Stimulated activated CD8-positive, alpha-beta memory T cell treated with anti-CD3 and anti-CD28 coated beads, Interleukin-7, amount 100 ng/mL, for 4 hours (primary cell): ENCODE measurements around the gene PIK3R2.
"Not testable (repeated sequence)": the region's sequence is repeated elsewhere in the genome, so short reads cannot be mapped to it uniquely, and the experiment has no call there.

Source experiments
- DNase-seq, 2 donors: peaks; one replicate each; pipeline ENCODE4 v3.0.0-alpha.2; 2020; ENCODE audit warnings: low read depth in 2 of 2

PIK3R2 gene

GRCh38 chr19:18152817-18153555, at the start of gene PIK3R2:
PIK3R2 (plus strand) TSS chr19:18153163; CDS start chr19:18155880, 2,717 bp downstream.
- peak; percentile 98 to 99 for DNase-seq

GRCh38 chr19:18104793-18105131, 48.2 kb upstream of the PIK3R2 start:
- DNase-seq, result no peak

GRCh38 chr19:18105259-18105658, 47.7 kb upstream of the PIK3R2 start:
- not testable (repeated sequence) for DNase-seq

GRCh38 chr19:18107235-18107634, 45.7 kb upstream of the PIK3R2 start:
- no peak for DNase-seq

GRCh38 chr19:18108897-18109296, 44.1 kb upstream of the PIK3R2 start:
- DNase-seq, result no peak

- DNase-seq, result no peak
These were observed 43.6 kb upstream of the PIK3R2 start for GRCh38 chr19:18109341-18109732.

- DNase-seq, result peak in 1 of 2 donors; percentile 50
These were observed 43.0 kb upstream of the PIK3R2 start for GRCh38 chr19:18109733-18110608.

- DNase-seq, result no peak
These were observed 42.2 kb upstream of the PIK3R2 start for GRCh38 chr19:18110609-18111232.

GRCh38 chr19:18112989-18113478, 39.9 kb upstream of the PIK3R2 start:
- peak; percentile 59 to 66 for DNase-seq

- no peak for DNase-seq
These were observed 39.1 kb upstream of the PIK3R2 start for GRCh38 chr19:18113827-18114226.

- DNase-seq, result no peak
These were observed 38.5 kb upstream of the PIK3R2 start for GRCh38 chr19:18114483-18114882.

GRCh38 chr19:18117364-18117691, 35.6 kb upstream of the PIK3R2 start:
- DNase-seq, result no peak

GRCh38 chr19:18117692-18118378, 35.1 kb upstream of the PIK3R2 start:
- peak; percentile 87 to 95 for DNase-seq

- no peak for DNase-seq
These were observed 34.4 kb upstream of the PIK3R2 start for GRCh38 chr19:18118420-18119012.

GRCh38 chr19:18119013-18119716, 33.8 kb upstream of the PIK3R2 start:
- no peak for DNase-seq

- DNase-seq, result peak; percentile 51 to 65
These were observed 33.3 kb upstream of the PIK3R2 start for GRCh38 chr19:18119717-18120105.

GRCh38 chr19:18120127-18120526, 32.8 kb upstream of the PIK3R2 start:
- DNase-seq, result no peak

- DNase-seq, result no peak
These were observed 31.8 kb upstream of the PIK3R2 start for GRCh38 chr19:18121166-18121565.

- DNase-seq, result no peak
These were observed 30.5 kb upstream of the PIK3R2 start for GRCh38 chr19:18122424-18122823.

- no peak for DNase-seq
These were observed 29.8 kb upstream of the PIK3R2 start for GRCh38 chr19:18122860-18123795.
